Measurements from ENCODE around the gene TTYH2. TPM values are rescaled to one million over a fixed set of nuclear protein-coding genes. Genes with fewer than 3 reads are reported as not detected.

The TTYH2 gene
- total RNA-seq, 1 experiment from 2014 or later: 4.5 TPM

DNA sequence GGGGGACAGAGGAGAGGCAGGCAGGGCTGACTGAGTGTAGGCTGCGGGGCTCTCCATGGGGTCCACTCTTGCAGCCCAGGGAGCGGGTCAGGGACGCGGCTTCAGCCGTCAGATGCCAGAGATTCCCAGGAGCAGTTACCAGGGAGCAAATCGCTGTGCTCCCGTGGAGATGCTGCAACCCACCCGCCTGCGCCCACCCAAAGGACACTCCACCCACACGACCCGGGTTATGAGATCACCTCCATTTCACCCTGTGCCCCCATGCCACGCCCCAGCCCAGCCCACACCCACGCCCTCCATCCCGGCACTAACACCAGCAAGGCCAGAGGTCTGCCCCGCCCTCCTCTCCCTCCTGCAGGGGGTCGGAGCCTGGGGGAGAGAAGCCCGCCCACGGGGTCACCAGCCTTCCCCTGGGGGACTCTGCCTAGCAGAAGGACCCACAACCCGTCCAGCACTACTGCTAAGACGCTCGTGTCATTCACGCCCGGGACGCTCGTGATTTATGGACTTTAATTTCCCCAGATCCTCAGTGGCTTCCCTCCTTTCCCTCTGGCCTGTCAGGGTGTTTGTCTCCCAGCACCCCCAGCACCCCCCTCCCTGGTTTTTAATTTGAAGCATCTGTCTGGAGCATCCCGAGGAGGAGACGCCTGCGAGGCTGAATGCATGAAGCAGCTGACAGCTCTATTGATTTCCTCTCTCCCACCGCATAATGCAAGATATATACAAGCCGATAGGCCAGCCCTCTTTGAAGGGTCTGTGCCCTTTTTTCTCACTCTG is 16.6 kb upstream of the TTYH2 start (continued):
- no peak for TF ChIP-seq MAX (CRISPR knock-in tag; IDR thresholded peaks at IDR 0.05)
- no peak for TF ChIP-seq ZNF219 (CRISPR knock-in tag; IDR thresholded peaks at IDR 0.05; ENCODE audit: borderline replicate concordance)
- TF ChIP-seq ATF3 (CRISPR knock-in tag; conservative IDR thresholded peaks at IDR 0.05): no peak
- TF ChIP-seq, protein P1, sequence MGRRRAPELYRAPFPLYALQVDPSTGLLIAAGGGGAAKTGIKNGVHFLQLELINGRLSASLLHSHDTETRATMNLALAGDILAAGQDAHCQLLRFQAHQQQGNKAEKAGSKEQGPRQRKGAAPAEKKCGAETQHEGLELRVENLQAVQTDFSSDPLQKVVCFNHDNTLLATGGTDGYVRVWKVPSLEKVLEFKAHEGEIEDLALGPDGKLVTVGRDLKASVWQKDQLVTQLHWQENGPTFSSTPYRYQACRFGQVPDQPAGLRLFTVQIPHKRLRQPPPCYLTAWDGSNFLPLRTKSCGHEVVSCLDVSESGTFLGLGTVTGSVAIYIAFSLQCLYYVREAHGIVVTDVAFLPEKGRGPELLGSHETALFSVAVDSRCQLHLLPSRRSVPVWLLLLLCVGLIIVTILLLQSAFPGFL (CRISPR knock-in tag; IDR thresholded peaks at IDR 0.05; ENCODE audit: borderline replicate concordance): no peak

GRCh38 chr17:74197801-74198200 is 15.6 kb upstream of the TTYH2 start:
- ChIA-PET POLR2A (no interaction called here), CTCF (interaction anchor here (3.5 kb wide), 1 partner anchor 108 kb away, joined by 60 read pairs; no protein-coding TSS in a partner anchor)
- ATAC-seq (no peak), DNase-seq (ENCODE audit: low spot score) (no peak)
- Mint-ChIP-seq H3K27me3 (ENCODE audit: low read depth) (peaks cover 24% of the 10 kb centered on the region), H3K27ac (no peak overlapping the region), H3K4me1 (peaks cover 12% of the 10 kb centered on the region), H3K9me3 (no peaks in the 10 kb centered on the region), H3K4me3 (no peak overlapping the region), H3K36me3 (no peaks in the 10 kb centered on the region)
- no peak for TF ChIP-seq MXD4 (CRISPR knock-in tag; IDR thresholded peaks at IDR 0.05; ENCODE audit: borderline replicate concordance)
- TF ChIP-seq HMGA2 (CRISPR knock-in tag; IDR thresholded peaks at IDR 0.05): no peak
- no peak for TF ChIP-seq TEAD1 (CRISPR knock-in tag; IDR thresholded peaks at IDR 0.05)
- no peak for TF ChIP-seq NFE2L1 (CRISPR knock-in tag; IDR thresholded peaks at IDR 0.05)
- TF ChIP-seq, protein P2, sequence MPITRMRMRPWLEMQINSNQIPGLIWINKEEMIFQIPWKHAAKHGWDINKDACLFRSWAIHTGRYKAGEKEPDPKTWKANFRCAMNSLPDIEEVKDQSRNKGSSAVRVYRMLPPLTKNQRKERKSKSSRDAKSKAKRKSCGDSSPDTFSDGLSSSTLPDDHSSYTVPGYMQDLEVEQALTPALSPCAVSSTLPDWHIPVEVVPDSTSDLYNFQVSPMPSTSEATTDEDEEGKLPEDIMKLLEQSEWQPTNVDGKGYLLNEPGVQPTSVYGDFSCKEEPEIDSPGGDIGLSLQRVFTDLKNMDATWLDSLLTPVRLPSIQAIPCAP (CRISPR knock-in tag; IDR thresholded peaks at IDR 0.05): no peak
- no peak for TF ChIP-seq ZNF138 (CRISPR knock-in tag; conservative IDR thresholded peaks at IDR 0.05)
- TF ChIP-seq, protein P3, sequence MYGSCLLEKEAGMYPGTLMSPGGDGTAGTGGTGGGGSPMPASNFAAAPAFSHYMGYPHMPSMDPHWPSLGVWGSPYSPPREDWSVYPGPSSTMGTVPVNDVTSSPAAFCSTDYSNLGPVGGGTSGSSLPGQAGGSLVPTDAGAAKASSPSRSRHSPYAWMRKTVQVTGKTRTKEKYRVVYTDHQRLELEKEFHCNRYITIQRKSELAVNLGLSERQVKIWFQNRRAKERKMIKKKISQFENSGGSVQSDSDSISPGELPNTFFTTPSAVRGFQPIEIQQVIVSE (CRISPR knock-in tag; IDR thresholded peaks at IDR 0.05; ENCODE audit: borderline replicate concordance): no peak
- no peak for TF ChIP-seq USF2 (CRISPR knock-in tag; IDR thresholded peaks at IDR 0.05)
- TF ChIP-seq CREB1 (CRISPR knock-in tag; IDR thresholded peaks at IDR 0.05): no peak
- TF ChIP-seq ZNF219 (CRISPR knock-in tag; IDR thresholded peaks at IDR 0.05; ENCODE audit: borderline replicate concordance): no peak
- no peak for TF ChIP-seq GTF2I (CRISPR knock-in tag; conservative IDR thresholded peaks at IDR 0.05)
- no peak for TF ChIP-seq CREM (CRISPR knock-in tag; IDR thresholded peaks at IDR 0.05)
- TF ChIP-seq ZNF317 (CRISPR knock-in tag; IDR thresholded peaks at IDR 0.05; ENCODE audit: borderline replicate concordance, low read depth): no peak
- TF ChIP-seq ERG (CRISPR knock-in tag; IDR thresholded peaks at IDR 0.05): no peak

GRCh38 chr17:74198694-74199093 is 14.7 kb upstream of the TTYH2 start:
- no peak overlapping the region for H3K27ac Mint-ChIP-seq
- TF ChIP-seq OVOL2 (CRISPR knock-in tag; IDR thresholded peaks at IDR 0.05; ENCODE audit: borderline replicate concordance) (no peak), AR (CRISPR knock-in tag; IDR thresholded peaks at IDR 0.05) (no peak)
- TF ChIP-seq, protein P4, sequence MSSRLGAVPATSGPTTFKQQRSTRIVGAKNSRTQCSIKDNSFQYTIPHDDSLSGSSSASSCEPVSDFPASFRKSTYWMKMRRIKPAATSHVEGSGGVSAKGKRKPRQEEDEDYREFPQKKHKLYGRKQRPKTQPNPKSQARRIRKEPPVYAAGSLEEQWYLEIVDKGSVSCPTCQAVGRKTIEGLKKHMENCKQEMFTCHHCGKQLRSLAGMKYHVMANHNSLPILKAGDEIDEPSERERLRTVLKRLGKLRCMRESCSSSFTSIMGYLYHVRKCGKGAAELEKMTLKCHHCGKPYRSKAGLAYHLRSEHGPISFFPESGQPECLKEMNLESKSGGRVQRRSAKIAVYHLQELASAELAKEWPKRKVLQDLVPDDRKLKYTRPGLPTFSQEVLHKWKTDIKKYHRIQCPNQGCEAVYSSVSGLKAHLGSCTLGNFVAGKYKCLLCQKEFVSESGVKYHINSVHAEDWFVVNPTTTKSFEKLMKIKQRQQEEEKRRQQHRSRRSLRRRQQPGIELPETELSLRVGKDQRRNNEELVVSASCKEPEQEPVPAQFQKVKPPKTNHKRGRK (CRISPR knock-in tag; IDR thresholded peaks at IDR 0.05; ENCODE audit: borderline replicate concordance): no peak
- H3K36me3 Mint-ChIP-seq: peaks cover 3% of the 10 kb centered on the region
- no peak overlapping the region for H3K4me3 Mint-ChIP-seq
- CTCF ChIA-PET: interaction anchor here (1.3 to 3.5 kb wide), 14 partner anchors 10 to 297 kb away, joined by 3 to 99 read pairs (median 10); partner anchors contain the start of gene DNAI2
- no peaks in the 10 kb centered on the region for H3K9me3 Mint-ChIP-seq
- H3K4me1 Mint-ChIP-seq: peaks cover 17% of the 10 kb centered on the region
- ATAC-seq (no peak), DNase-seq (ENCODE audit: low spot score) (no peak)
- POLR2A ChIA-PET: no interaction called here
- H3K27me3 Mint-ChIP-seq (ENCODE audit: low read depth): peaks cover 24% of the 10 kb centered on the region

Measured in WTC11 (cell line).